ENCODE data around the gene TCAP.

DNA sequence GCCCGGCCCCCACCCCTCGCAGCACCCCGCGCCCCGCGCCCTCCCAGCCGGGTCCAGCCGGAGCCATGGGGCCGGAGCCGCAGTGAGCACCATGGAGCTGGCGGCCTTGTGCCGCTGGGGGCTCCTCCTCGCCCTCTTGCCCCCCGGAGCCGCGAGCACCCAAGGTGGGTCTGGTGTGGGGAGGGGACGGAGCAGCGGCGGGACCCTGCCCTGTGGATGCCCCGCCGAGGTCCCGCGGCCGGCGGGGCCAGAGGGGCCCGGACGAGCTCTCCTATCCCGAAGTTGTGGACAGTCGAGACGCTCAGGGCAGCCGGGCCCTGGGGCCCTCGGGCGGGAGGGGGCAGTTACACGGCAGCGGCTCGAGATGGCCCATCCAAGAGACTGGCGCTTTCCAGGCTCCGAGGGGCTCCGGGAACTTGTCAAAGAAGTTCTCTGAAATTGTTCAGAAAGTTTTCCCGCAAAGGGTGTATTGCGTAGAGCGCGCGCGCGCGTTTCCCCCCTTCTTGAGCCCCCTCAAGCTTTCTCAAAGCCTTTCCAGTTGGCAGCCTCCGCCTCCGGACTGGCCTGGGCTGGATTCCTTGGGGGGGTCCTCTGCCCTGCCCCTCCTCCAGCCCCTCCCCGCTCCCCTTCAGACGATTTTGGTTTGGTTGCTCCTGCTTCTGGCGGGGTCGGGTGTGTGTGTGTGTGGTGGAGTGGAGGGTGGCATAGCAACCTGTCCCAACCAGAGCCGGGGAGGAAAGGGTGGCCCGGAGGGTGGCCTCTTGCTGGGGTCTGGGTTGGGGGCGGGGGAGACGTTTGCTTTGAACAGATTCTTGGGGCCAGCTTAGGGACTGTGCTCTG, 35.2 kb downstream of the TCAP start:
- TF ChIP-seq, protein P1, sequence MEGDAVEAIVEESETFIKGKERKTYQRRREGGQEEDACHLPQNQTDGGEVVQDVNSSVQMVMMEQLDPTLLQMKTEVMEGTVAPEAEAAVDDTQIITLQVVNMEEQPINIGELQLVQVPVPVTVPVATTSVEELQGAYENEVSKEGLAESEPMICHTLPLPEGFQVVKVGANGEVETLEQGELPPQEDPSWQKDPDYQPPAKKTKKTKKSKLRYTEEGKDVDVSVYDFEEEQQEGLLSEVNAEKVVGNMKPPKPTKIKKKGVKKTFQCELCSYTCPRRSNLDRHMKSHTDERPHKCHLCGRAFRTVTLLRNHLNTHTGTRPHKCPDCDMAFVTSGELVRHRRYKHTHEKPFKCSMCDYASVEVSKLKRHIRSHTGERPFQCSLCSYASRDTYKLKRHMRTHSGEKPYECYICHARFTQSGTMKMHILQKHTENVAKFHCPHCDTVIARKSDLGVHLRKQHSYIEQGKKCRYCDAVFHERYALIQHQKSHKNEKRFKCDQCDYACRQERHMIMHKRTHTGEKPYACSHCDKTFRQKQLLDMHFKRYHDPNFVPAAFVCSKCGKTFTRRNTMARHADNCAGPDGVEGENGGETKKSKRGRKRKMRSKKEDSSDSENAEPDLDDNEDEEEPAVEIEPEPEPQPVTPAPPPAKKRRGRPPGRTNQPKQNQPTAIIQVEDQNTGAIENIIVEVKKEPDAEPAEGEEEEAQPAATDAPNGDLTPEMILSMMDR (IDR thresholded peaks at IDR 0.05) = no peak
- TF ChIP-seq POLR2AphosphoS5 (IDR thresholded peaks at IDR 0.05; ENCODE audit: low read depth, low read length) = no peak
